Measurements from ENCODE around the gene SGIP1.

The SGIP1 gene

DNA sequence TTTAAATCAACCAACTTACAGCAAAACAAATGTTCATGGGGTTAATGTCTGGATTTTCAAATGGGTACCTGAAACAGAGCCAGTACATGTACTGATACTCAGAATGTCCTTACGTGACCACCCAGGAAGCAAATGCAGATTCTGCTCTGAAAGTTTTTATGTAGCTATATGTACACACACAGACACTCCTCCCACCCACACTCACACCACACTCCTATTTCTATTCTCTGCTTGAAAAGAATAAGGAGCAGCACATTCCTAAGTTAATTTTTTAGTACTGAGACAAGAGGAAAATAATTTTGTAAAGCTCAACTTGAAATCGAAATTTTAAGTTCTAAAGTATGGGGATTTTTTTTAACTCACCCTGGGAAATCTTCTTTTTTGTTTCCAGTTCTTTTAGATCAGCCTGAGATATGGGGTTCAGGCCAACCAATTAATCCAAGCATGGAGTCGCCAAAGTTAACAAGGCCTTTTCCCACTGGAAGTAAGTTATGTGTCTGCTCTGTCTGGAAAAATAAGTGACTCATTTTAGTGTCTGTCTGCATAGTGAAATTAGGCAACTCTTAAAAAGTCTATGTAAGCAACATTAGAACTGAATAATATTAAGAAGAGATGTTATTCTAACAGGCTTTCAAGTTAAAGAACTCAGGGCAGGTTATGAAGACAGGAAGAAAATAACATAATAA is 142.8 kb downstream of the SGIP1 start:
- peak; percentile 87 for DNase-seq (ENCODE audit: low read depth, low spot score)

DNA sequence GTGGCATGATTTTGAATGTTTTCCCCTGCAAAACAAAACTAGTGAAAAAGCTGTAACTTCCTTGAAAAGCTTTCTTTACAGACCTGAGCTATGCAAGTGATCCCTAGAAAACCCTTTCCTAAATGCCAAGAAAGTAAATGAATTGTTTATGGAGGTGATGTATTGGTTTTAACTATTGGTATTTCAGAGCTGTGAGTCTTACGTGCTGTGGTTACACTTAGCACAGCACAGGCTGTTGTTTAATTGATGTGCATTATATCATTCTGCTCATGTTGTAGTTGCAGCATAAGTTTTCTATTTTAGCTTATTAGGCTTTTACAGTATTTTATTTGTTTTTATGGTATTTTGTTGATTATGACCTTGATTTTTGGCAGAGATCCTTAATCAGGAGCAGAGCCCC is 144.2 kb downstream of the SGIP1 start:
- DNase-seq (ENCODE audit: low read depth, low spot score), result no peak

- no peak for DNase-seq (ENCODE audit: low read depth, low spot score)
Measured at GRCh38 chr1:66679140-66679539, 145.2 kb downstream of the SGIP1 start.

GRCh38 chr1:66681686-66682085 is 147.7 kb downstream of the SGIP1 start:
- DNase-seq (ENCODE audit: low read depth, low spot score), result peak; percentile 14

DNA sequence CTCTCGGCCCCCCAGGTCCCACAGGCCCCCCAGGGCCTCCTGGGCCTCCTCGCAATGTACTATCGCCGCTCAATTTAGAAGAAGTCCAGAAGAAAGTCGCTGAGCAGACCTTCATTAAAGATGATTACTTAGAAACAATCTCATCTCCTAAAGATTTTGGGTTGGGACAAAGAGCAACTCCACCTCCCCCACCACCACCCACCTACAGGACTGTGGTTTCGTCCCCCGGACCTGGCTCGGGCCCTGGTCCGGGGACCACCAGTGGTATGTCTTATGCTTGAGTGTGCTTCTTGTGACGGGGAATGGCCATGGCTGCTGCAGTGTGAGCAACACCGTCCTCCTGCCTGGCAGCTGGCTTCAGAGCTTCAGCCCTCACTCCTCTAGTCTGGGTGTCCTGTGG is 148.2 kb downstream of the SGIP1 start:
- no peak for DNase-seq (ENCODE audit: low read depth, low spot score)

DNA sequence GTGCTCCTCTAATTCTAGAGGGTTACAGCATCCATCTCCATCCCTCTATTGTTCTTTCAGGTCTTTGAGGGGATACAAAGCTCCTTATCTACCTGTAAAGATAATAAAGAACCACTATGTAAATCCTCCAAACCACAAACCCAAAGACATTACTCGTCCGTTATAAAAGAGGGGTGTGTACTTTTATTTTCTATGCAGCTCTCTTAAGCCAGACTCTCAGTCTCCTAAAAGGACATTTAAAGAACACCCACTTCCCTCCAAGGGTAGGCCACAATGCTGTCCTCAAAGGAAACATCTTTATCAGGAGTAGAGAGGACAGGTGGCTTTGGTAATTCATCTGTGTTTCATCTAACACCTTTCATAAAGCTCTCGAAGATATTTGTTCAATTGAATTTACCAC is 150.4 kb downstream of the SGIP1 start:
- DNase-seq (ENCODE audit: low read depth, low spot score), result no peak

DNA sequence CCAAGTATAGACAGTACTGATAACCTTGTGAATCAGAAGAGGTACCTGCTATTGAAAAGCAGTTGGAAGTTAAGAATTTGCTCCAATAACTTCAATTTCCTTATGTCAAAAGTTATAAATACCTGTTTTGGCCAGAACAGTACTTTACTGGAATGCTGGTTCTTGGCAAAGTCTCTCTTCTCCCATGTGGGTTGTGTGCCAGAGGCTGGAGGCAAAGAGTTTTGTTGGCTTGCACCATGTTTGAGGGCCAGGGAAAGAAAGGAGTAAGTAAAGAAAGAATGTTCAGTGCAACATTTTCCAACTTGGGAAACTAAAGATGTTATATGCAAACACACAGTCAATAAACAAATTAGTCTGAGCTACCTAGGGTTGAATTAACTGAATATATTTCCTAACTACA is 151.3 kb downstream of the SGIP1 start:
- DNase-seq (ENCODE audit: low read depth, low spot score), result peak; percentile 78

DNA sequence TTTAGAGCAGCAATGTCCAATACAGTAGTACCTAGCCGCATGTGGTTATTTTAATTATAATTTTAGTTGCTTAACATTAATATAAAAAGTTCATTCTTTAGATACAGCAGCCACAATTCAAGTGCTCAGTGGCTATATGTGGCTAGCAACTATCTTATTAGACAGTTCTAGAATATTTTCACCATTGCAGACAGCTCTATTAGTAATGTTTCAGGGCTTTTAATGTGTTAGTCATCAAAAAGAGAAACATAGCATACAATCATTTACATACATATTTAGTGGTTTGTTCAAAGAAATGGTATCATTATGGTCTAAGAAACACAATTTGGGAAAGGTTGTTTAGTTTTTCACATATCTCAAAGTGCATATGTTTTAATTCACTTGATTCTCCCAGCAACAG is 151.7 kb downstream of the SGIP1 start:
- peak; percentile 21 for DNase-seq (ENCODE audit: low read depth, low spot score)

- DNase-seq (ENCODE audit: low read depth, low spot score), result no peak
Measured at GRCh38 chr1:66686406-66686805, 152.5 kb downstream of the SGIP1 start.

DNA sequence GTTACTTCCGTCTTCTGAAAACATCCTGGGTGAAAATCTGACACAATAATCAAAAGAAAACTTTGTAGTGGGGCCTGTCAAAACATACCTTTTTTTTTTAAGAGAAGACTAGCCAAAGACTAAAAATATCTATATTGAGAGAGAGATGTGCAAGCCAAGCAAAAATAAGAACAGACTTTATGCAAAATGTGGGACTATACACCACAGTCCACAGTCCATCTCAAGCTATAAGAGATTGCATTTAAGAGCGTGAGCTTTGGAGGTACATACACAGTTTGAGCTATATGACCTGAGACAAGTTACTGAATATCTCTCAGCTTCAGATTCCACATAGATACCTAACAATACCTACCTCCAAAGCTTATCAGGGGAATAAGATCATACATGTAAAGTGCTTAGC is 153.4 kb downstream of the SGIP1 start:
- DNase-seq (ENCODE audit: low read depth, low spot score), result no peak

- no peak for DNase-seq (ENCODE audit: low read depth, low spot score)
Measured at GRCh38 chr1:66690666-66691381, 156.9 kb downstream of the SGIP1 start.

- DNase-seq (ENCODE audit: low read depth, low spot score), result no peak
Measured at GRCh38 chr1:66692681-66693080, 158.7 kb downstream of the SGIP1 start.

- DNase-seq (ENCODE audit: low read depth, low spot score), result no peak
Measured at GRCh38 chr1:66693856-66694255, 159.9 kb downstream of the SGIP1 start.

DNA sequence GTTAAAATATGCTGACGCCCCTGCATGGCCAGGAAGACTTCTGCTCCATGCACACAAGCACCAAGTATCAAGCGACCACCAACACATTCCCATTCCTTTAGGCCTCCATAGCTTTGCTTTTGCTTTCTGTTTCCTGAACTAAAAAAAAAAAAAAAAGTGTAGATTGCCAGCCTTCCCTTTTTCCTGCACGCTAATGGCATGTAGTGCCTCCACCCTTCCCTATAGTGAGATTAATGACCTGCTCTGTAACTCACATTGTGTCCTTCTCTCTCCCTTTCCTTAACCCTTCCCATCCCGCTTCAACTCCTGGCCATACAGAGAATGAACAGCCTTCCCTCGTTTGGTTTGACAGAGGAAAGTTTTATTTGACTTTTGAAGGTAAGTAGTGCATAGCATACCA is 161.2 kb downstream of the SGIP1 start:
- DNase-seq (ENCODE audit: low read depth, low spot score), result no peak

DNA sequence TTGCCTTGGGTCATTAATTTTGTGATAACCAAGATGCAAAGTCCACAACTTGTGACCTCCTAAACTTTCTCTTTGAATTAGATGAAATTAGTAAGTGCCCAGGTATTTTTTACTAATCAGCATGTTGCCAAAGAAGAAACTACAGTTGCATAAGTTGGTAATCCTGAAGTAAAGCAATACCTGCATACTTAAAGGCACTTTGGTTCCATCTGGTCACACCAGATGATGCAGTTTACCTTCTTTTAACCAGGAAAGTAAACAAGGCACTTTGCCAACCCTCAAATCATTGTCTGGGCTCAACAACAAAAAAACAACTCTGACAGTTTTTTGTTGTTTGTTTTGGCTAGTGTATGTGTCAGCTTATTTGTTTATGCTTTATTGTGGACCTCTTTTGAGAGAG is 162.8 kb downstream of the SGIP1 start:
- no peak for DNase-seq (ENCODE audit: low read depth, low spot score)

DNA sequence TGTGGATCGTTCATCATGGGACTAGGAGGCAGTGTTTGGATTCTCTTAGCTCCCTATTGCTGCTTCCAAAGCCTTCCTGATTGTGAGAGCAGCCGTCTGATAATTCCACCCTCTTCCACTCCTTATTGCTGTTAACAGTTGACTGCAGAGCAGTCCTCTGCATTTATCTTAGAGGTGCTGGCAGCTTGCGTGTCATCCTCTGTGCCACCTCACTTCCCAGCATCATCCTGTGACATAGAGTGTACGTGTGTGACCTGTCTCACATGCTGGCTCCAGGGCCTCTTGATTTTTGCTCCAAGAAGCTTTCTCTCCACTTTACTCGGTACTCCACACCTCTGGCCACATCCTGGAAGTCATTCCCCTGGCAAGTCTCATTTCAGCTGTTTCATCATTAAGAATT is 165.3 kb downstream of the SGIP1 start:
- no peak for DNase-seq (ENCODE audit: low read depth, low spot score)

- no peak for DNase-seq (ENCODE audit: low read depth, low spot score)
Measured at GRCh38 chr1:66704177-66704875, 170.4 kb downstream of the SGIP1 start.

- DNase-seq (ENCODE audit: low read depth, low spot score), result no peak
Measured at GRCh38 chr1:66705110-66705509, 171.2 kb downstream of the SGIP1 start.

GRCh38 chr1:66711420-66711819 is 177.5 kb downstream of the SGIP1 start:
- peak; percentile 19 for DNase-seq (ENCODE audit: low read depth, low spot score)

DNA sequence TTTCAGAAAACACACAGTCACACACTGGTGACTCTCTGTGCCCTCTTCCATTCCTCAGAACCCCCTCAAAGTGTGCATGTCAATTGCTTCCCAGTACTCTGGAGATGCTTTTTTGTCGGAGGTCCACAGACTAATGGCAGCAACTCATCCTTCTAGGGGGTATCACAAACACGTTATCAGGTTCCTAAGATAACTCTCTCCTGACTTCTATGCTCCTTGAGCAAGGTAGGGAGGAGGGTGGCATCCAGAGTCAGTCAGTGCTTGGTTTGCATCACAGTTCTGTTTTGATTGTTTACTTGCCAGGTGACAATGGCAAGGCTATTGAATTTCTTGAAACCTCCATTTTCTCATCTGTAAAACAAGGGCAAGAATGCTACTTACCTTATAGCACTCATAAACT is 178.9 kb downstream of the SGIP1 start:
- DNase-seq (ENCODE audit: low read depth, low spot score), result no peak

- DNase-seq (ENCODE audit: low read depth, low spot score), result peak; percentile 32
Measured at GRCh38 chr1:66723985-66724384, 190.0 kb downstream of the SGIP1 start.

DNA sequence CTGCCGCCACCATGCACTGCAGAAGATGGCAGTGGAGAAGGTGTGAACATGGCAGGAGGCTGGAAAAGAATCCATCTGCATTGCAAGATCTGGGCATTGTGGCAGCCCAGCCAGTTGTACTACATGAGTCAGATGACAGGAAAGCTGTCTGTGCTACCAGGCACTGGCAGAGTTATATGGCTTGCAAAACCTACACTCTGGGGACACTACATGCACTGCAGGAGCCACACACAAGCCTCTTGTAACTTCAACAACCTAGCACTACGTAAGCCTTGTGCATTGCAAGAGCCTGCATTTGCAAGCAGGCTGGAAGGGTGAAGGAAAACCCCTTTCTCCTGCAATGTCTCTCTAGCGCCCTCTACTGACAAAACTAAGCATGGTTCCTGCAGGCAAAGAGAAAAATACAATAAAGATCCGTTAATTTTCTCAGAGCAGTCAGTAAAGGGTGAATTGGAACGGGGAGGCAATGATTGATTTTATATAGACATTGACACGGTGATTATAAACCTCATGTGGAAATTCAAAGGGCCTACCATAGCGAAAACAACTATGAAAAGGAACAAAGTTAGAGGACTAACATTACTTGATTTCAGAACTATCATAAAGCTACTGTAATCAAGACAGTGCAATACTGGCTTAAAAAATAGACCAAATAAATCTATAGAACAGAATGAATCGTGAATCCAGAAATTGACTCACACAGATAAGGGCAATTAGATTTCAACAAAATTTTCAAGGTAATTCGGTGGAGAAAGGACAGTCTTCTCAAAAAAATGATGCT is 192.1 kb downstream of the SGIP1 start:
- DNase-seq (ENCODE audit: low read depth, low spot score), result peak; percentile 83

Measured in astrocyte of the hippocampus (primary cell).